ENCODE results near the gene ATG4C.
"Not testable (repeated sequence)": the region's sequence is repeated elsewhere in the genome, so short reads cannot be mapped to it uniquely, and the experiment has no call there.

ATG4C gene

GRCh38 chr1:62774971-62775595 lies 8.8 kb upstream of the ATG4C start:
- no peak for DNase-seq (ENCODE audit: low read depth in 2 of 2)

GRCh38 chr1:62778208-62778607 lies 5.7 kb upstream of the ATG4C start:
- DNase-seq (ENCODE audit: low read depth in 2 of 2), result no peak

GRCh38 chr1:62781841-62782543 lies 1.9 kb upstream of the ATG4C start:
- DNase-seq (ENCODE audit: low read depth in 2 of 2), result no peak

GRCh38 chr1:62782544-62783212 lies 1.3 kb upstream of the ATG4C start:
- not testable (repeated sequence) for DNase-seq (ENCODE audit: low read depth in 2 of 2)

GRCh38 chr1:62784509-62785365 lies 805 bp downstream of the ATG4C start:
- DNase-seq (ENCODE audit: low read depth in 2 of 2), result no peak

- DNase-seq (ENCODE audit: low read depth in 2 of 2), result no peak
Observed at GRCh38 chr1:62790716-62791115, 6.8 kb downstream of the ATG4C start.

- no peak for DNase-seq (ENCODE audit: low read depth in 2 of 2)
Observed at GRCh38 chr1:62794053-62794452, 10.1 kb downstream of the ATG4C start.

- DNase-seq (ENCODE audit: low read depth in 2 of 2), result no peak
Observed at GRCh38 chr1:62796221-62796620, 12.3 kb downstream of the ATG4C start.

- DNase-seq (ENCODE audit: low read depth in 2 of 2), result no peak
Observed at GRCh38 chr1:62799688-62800087, 15.8 kb downstream of the ATG4C start.

- DNase-seq (ENCODE audit: low read depth in 2 of 2), result no peak
Observed at GRCh38 chr1:62800281-62800680, 16.3 kb downstream of the ATG4C start.

GRCh38 chr1:62800825-62801306 lies 16.9 kb downstream of the ATG4C start:
- DNase-seq (ENCODE audit: low read depth in 2 of 2), result no peak

- no peak for DNase-seq (ENCODE audit: low read depth in 2 of 2)
Observed at GRCh38 chr1:62809788-62810187, 25.9 kb downstream of the ATG4C start.

GRCh38 chr1:62810420-62811274 lies 26.7 kb downstream of the ATG4C start:
- no peak for DNase-seq (ENCODE audit: low read depth in 2 of 2)

GRCh38 chr1:62823556-62823955 lies 39.6 kb downstream of the ATG4C start:
- no peak for DNase-seq (ENCODE audit: low read depth in 2 of 2)

GRCh38 chr1:62826901-62827300 lies 43.0 kb downstream of the ATG4C start:
- no peak for DNase-seq (ENCODE audit: low read depth in 2 of 2)

- DNase-seq (ENCODE audit: low read depth in 2 of 2), result not testable (repeated sequence)
Observed at GRCh38 chr1:62827786-62828185, 43.9 kb downstream of the ATG4C start.

GRCh38 chr1:62832276-62832675 lies 48.3 kb downstream of the ATG4C start:
- no peak for DNase-seq (ENCODE audit: low read depth in 2 of 2)

GRCh38 chr1:62833529-62833928 lies 49.6 kb downstream of the ATG4C start:
- no peak for DNase-seq (ENCODE audit: low read depth in 2 of 2)

GRCh38 chr1:62834400-62834961 lies 50.5 kb downstream of the ATG4C start:
- no peak for DNase-seq (ENCODE audit: low read depth in 2 of 2)

GRCh38 chr1:62836856-62837540 lies 53.1 kb downstream of the ATG4C start:
- DNase-seq (ENCODE audit: low read depth in 2 of 2), result no peak
